Activated CD8-positive, alpha-beta T cell treated with anti-CD3 and anti-CD28 coated beads for 36 hours (primary cell): ENCODE data around the gene DCTN5. TPM values are rescaled to one million over a fixed set of nuclear protein-coding genes. Genes with fewer than 3 reads are reported as not detected.

Experiments
- ATAC-seq: fragments of 200-7000 bp; cut with Tn5 transposase; one replicate; pipeline ENCODE4 v1.10.0; 2021; ENCODE audit warnings: mild to moderate bottlenecking, moderate library complexity
- CTCF ChIA-PET: fragments of 350-600 bp; sonication (Branson Sonifier 250); formaldehyde crosslinking; loops from one replicate; lab custom pipeline; 2021; ENCODE audit warnings: antibody characterized with exemption; lab: Charles Lee
- POLR2A ChIA-PET: fragments of 350-600 bp; sonication (Branson Sonifier 250); formaldehyde crosslinking; loops from one replicate; lab custom pipeline; 2021; ENCODE audit warnings: antibody characterized with exemption; lab: Charles Lee
- DNase-seq: peaks from one replicate; pipeline ENCODE4 v3.0.0-alpha.2; 2020
- H3K27ac Mint-ChIP-seq: one replicate; pipeline ENCODE4 v1.8.0; 2021; ENCODE audit warnings: mild to moderate bottlenecking, mixed read lengths
- H3K27me3 Mint-ChIP-seq: one replicate; pipeline ENCODE4 v1.8.0; 2021; ENCODE audit warnings: mixed read lengths
- H3K36me3 Mint-ChIP-seq: one replicate; pipeline ENCODE4 v1.8.0; 2021; ENCODE audit warnings: low read depth, mixed read lengths
- H3K4me1 Mint-ChIP-seq: one replicate; pipeline ENCODE4 v1.8.0; 2021; ENCODE audit warnings: low read depth, mixed read lengths
- H3K4me3 Mint-ChIP-seq: one replicate; pipeline ENCODE4 v1.8.0; 2021; ENCODE audit warnings: mild to moderate bottlenecking, moderate library complexity, mixed read lengths
- H3K9me3 Mint-ChIP-seq: one replicate; pipeline ENCODE4 v1.8.0; 2021; ENCODE audit warnings: mixed read lengths
- CTCF ChIP-seq: fragments of 200-600 bp; IDR thresholded peaks from one replicate; pipeline ENCODE4 v1.8.0; 2022; ENCODE audit warnings: antibody characterized with exemption, mild to moderate bottlenecking
- intact Hi-C: fragments of 100-400 bp; cut with micrococcal nuclease; formaldehyde crosslinking; loops from one replicate; pipeline ENCODE4 v1.10.0; 2022
- total RNA-seq, 2 experiments: library from RNA; stranded (reverse); gene quantifications; one replicate each; pipeline ENCODE4 v1.2.3, GENCODE V29; 2021

Gene DCTN5
- total RNA-seq, 2 experiments from 2014 or later: 51.3 to 54.1 TPM

GRCh38 chr16:23634461-23635036, 6.7 kb upstream of the DCTN5 start:
- ChIA-PET CTCF (no interaction called here), POLR2A (no interaction called here)
- peaks cover 50% of the 10 kb centered on the region for H3K36me3 Mint-ChIP-seq
- no peak overlapping the region for H3K27ac Mint-ChIP-seq
- no peaks in the 10 kb centered on the region for H3K27me3 Mint-ChIP-seq
- intact Hi-C loops: no loop called here
- no peaks in the 10 kb centered on the region for H3K9me3 Mint-ChIP-seq
- no peak for DNase-seq
- H3K4me1 Mint-ChIP-seq: peaks cover 18% of the 10 kb centered on the region
- no peak for ATAC-seq
- no peak for TF ChIP-seq CTCF
- H3K4me3 Mint-ChIP-seq: no peak overlapping the region

GRCh38 chr16:23635958-23636357, 5.3 kb upstream of the DCTN5 start:
- H3K27me3 Mint-ChIP-seq: no peaks in the 10 kb centered on the region
- H3K9me3 Mint-ChIP-seq: no peaks in the 10 kb centered on the region
- H3K4me3 Mint-ChIP-seq: no peak overlapping the region
- no peak for TF ChIP-seq CTCF
- H3K36me3 Mint-ChIP-seq: peaks cover 44% of the 10 kb centered on the region
- H3K4me1 Mint-ChIP-seq: peaks cover 16% of the 10 kb centered on the region
- H3K27ac Mint-ChIP-seq: no peak overlapping the region
- intact Hi-C loops: no loop called here
- DNase-seq: no peak
- ChIA-PET POLR2A (interaction anchor here (0.6 kb wide), 1 partner anchor 33 kb away, joined by 3 read pairs; no protein-coding TSS in a partner anchor), CTCF (no interaction called here)
- no peak for ATAC-seq

GRCh38 chr16:23640615-23640930, 693 bp upstream of the DCTN5 start:
- Mint-ChIP-seq H3K4me3 (peak overlapping the region; percentile 100), H3K9me3 (no peaks in the 10 kb centered on the region), H3K27ac (peak overlapping the region; percentile 97), H3K36me3 (peaks cover 31% of the 10 kb centered on the region), H3K27me3 (no peaks in the 10 kb centered on the region), H3K4me1 (peaks cover 21% of the 10 kb centered on the region)
- ATAC-seq (no peak), DNase-seq (peak; percentile 29)
- ChIA-PET CTCF (interaction anchor here (1.1 to 1.2 kb wide), 2 partner anchors 29 to 44 kb away, joined by 3 to 5 read pairs; no protein-coding TSS in a partner anchor), POLR2A (interaction anchor here (0.7 to 2.4 kb wide), 9 partner anchors 19 to 188 kb away, joined by 3 to 10 read pairs (median 3); partner anchors contain the start of genes EARS2, NDUFAB1, PLK1 and UBFD1)
- TF ChIP-seq CTCF: no peak
- intact Hi-C loops: no loop called here

DNA sequence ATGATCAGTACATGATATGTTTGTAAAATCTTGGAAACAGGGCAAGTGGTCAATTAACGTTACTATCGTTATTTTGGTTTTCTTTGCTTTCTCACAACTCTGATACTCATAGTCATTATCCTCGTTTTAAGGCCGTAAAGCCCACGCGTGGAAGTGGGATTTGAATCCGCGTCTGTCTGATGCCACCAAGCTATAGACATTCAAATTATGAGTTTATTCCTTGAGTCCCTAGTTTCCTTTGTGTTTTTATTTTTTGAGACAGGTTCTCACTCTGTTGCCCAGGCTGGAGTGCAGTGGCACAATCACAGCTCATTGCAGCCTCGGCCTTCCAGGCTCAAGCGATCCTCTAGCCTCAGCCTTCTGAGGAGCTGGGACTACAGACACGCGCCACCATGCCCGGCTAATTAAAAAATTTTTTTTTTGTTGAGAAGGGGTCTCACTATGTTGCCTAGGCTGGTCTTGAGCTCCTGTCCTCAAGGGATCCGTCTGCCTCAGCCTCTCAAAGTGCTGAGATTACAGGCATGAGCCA, 1.0 kb downstream of the DCTN5 start:
- intact Hi-C loops: no loop called here
- Mint-ChIP-seq H3K27me3 (no peaks in the 10 kb centered on the region), H3K9me3 (no peaks in the 10 kb centered on the region), H3K4me3 (peak overlapping the region; percentile 100), H3K27ac (peak overlapping the region; percentile 97), H3K36me3 (peaks cover 39% of the 10 kb centered on the region), H3K4me1 (peaks cover 33% of the 10 kb centered on the region)
- no peak for TF ChIP-seq CTCF
- POLR2A ChIA-PET: interaction anchor here (1.0 to 2.4 kb wide), 6 partner anchors 9 to 81 kb away, joined by 3 to 10 read pairs (median 4); partner anchors contain the start of gene PLK1
- DNase-seq (no peak), ATAC-seq (no peak)
- CTCF ChIA-PET: interaction anchor here (0.8 to 1.1 kb wide), 2 partner anchors 12 to 27 kb away, joined by 3 read pairs; no protein-coding TSS in a partner anchor
